ENCODE measurements around the gene GPRC5A. TPM values are rescaled to one million over a fixed set of nuclear protein-coding genes. Genes with fewer than 3 reads are reported as not detected.
A peak's percentile ranks its signal among the peaks of the same experiment; 100 is the strongest.

Gene GPRC5A
- total and polyA plus RNA-seq, 2 donors (not counting 3 experiments of a cell fraction or from before 2014, with no cell fraction given), result 22.7 to 86.4 TPM

GRCh38 chr12:12901158-12901791 lies 9.9 kb downstream of the GPRC5A start:
- no peaks in the 10 kb centered on the region for H3K36me3 ChIP-seq (ENCODE audit: control insufficient read depth in 2 of 2, extremely low read depth in 1 of 2, insufficient read depth in 2 of 2, low read length in 2 of 2)
- intact Hi-C loops (cut with micrococcal nuclease) (loop anchor here (5.0 kb wide), 1 partner anchor 196 kb away; no protein-coding TSS in a partner anchor), dilution Hi-C loops (cut with MboI; ENCODE audit: extremely low pct_ligation_motif_present, low sequenced_read_pairs) (no loop called here)
- H3K27ac ChIP-seq (ENCODE audit: insufficient read depth, low read depth, low read length), result peak overlapping the region; percentile 79
- TF ChIP-seq FOS (IDR thresholded peaks at IDR 0.05; ENCODE audit: borderline replicate concordance, insufficient read depth, low read length) (peak; percentile 13), GATA2 (IDR thresholded peaks at IDR 0.05; ENCODE audit: insufficient read depth, insufficient read length, low read depth, low read length) (no peak)
- H3K4me3 ChIP-seq (replicated peaks in 1 of 3; ENCODE audit: insufficient read depth in 1 of 3, low read depth in 1 of 3, low read length in 3 of 3), result no peak overlapping the region
- H3K4me2 ChIP-seq (ENCODE audit: insufficient read depth, low read length), result peak overlapping the region; percentile 49
- CTCF ChIA-PET, result interaction anchor here (0.6 to 6.6 kb wide), 11 partner anchors 9 to 311 kb away, joined by 3 to 51 read pairs (median 4); partner anchors contain the start of gene GPRC5A
- peak overlapping the region; percentile 47 for H3K9ac ChIP-seq (replicated peaks; ENCODE audit: extremely low read depth, insufficient read depth, low read length)
- peak; percentile 71 for DNase-seq (ENCODE audit: low read depth, low spot score)
- TSS peak; percentile 43 for BruUV-seq (replicated peaks)
- H3K9me3 ChIP-seq (replicated peaks; ENCODE audit: control insufficient read depth, insufficient read depth, low read length), result no peaks in the 10 kb centered on the region
- H3K27me3 ChIP-seq (ENCODE audit: control insufficient read depth in 2 of 2, insufficient read depth in 2 of 2, low read length in 2 of 2), result no peaks in the 10 kb centered on the region
- H3K4me1 ChIP-seq (ENCODE audit: control insufficient read depth, extremely low read depth, insufficient read depth, low read length), result peaks cover 49% of the 10 kb centered on the region
- no peaks in the 10 kb centered on the region for H4K20me1 ChIP-seq (replicated peaks; ENCODE audit: control insufficient read depth, extremely low read depth, insufficient read depth, low read length)
- FAIRE-seq, result peak; percentile 28
- POLR2A ChIA-PET, result interaction anchor here (0.7 to 1.5 kb wide), 2 partner anchors 10 to 81 kb away, joined by 4 to 6 read pairs; partner anchors contain the start of gene GPRC5A
- H3K9me1 ChIP-seq (replicated peaks; ENCODE audit: control insufficient read depth, extremely low read depth, insufficient read depth, low read length), result no peaks in the 10 kb centered on the region
- H3K79me2 ChIP-seq (ENCODE audit: control insufficient read depth, insufficient read depth, low read length), result peaks cover 21% of the 10 kb centered on the region
- H2AFZ ChIP-seq (ENCODE audit: low read depth, low read length), result peak overlapping the region; percentile 55

- Histone ChIP-seq H3K9me1 (replicated peaks; ENCODE audit: control insufficient read depth, extremely low read depth, insufficient read depth, low read length) (no peaks in the 10 kb centered on the region), H4K20me1 (replicated peaks; ENCODE audit: control insufficient read depth, extremely low read depth, insufficient read depth, low read length) (no peaks in the 10 kb centered on the region), H3K27ac (ENCODE audit: insufficient read depth, low read depth, low read length) (peak overlapping the region; percentile 79), H3K4me1 (ENCODE audit: control insufficient read depth, extremely low read depth, insufficient read depth, low read length) (peaks cover 49% of the 10 kb centered on the region), H3K9ac (replicated peaks; ENCODE audit: extremely low read depth, insufficient read depth, low read length) (peak overlapping the region; percentile 47), H3K27me3 (ENCODE audit: control insufficient read depth in 2 of 2, insufficient read depth in 2 of 2, low read length in 2 of 2) (no peaks in the 10 kb centered on the region), H2AFZ (ENCODE audit: low read depth, low read length) (peak overlapping the region; percentile 55), H3K36me3 (ENCODE audit: control insufficient read depth in 2 of 2, extremely low read depth in 1 of 2, insufficient read depth in 2 of 2, low read length in 2 of 2) (no peaks in the 10 kb centered on the region), H3K4me3 (replicated peaks in 1 of 3; ENCODE audit: insufficient read depth in 1 of 3, low read depth in 1 of 3, low read length in 3 of 3) (no peak overlapping the region), H3K4me2 (ENCODE audit: insufficient read depth, low read length) (peak overlapping the region; percentile 49), H3K9me3 (replicated peaks; ENCODE audit: control insufficient read depth, insufficient read depth, low read length) (no peaks in the 10 kb centered on the region), H3K79me2 (ENCODE audit: control insufficient read depth, insufficient read depth, low read length) (peaks cover 21% of the 10 kb centered on the region)
- TF ChIP-seq FOS (IDR thresholded peaks at IDR 0.05; ENCODE audit: borderline replicate concordance, insufficient read depth, low read length), result peak; percentile 44
- no peak for TF ChIP-seq POLR2AphosphoS5 (IDR thresholded peaks at IDR 0.05; ENCODE audit: insufficient read depth, low read depth, low read length)
- TSS peak; percentile 49 for BruUV-seq (replicated peaks)
- no peak for FAIRE-seq
- peak; percentile 40 for DNase-seq (ENCODE audit: low read depth, low spot score)
- ChIA-PET CTCF (interaction anchor here (0.6 to 5.6 kb wide), 8 partner anchors 8 to 310 kb away, joined by 3 to 30 read pairs (median 4); partner anchors contain the start of gene GPRC5A), POLR2A (interaction anchor here (0.7 to 1.5 kb wide), 2 partner anchors 10 to 82 kb away, joined by 4 to 6 read pairs; partner anchors contain the start of gene GPRC5A)
- intact Hi-C loops (cut with micrococcal nuclease), result loop anchor here (5.0 kb wide), 1 partner anchor 195 kb away; no protein-coding TSS in a partner anchor
- dilution Hi-C loops (cut with MboI; ENCODE audit: extremely low pct_ligation_motif_present, low sequenced_read_pairs), result no loop called here
Observed at GRCh38 chr12:12902036-12902435, 10.7 kb downstream of the GPRC5A start.
